Hematopoietic multipotent progenitor cell (in vitro differentiated cells): ENCODE measurements around the gene CD52. TPM values are rescaled to one million over a fixed set of nuclear protein-coding genes. Genes with fewer than 3 reads are reported as not detected.
"Not testable (repeated sequence)": the region's sequence is repeated elsewhere in the genome, so short reads cannot be mapped to it uniquely, and the experiment has no call there.

ENCODE experiments used
- DNase-seq, 3 donors: peaks; one replicate each; pipeline ENCODE4 v3.0.0-alpha.2; 2011 to 2015; ENCODE audit warnings: low read depth in 2 of 3, low spot score in 2 of 3
- total RNA-seq: library from RNA; depleted of rRNA; stranded (reverse); fragments of >200 nt; gene quantifications from one replicate; pipeline ENCODE4 v1.2.3, GENCODE V29; 2012

CD52 gene
- total RNA-seq, 1 donor, result 227 TPM

- DNase-seq, result no peak
These were observed 10.2 kb downstream of the CD52 start for GRCh38 chr1:26327956-26328362.

DNA sequence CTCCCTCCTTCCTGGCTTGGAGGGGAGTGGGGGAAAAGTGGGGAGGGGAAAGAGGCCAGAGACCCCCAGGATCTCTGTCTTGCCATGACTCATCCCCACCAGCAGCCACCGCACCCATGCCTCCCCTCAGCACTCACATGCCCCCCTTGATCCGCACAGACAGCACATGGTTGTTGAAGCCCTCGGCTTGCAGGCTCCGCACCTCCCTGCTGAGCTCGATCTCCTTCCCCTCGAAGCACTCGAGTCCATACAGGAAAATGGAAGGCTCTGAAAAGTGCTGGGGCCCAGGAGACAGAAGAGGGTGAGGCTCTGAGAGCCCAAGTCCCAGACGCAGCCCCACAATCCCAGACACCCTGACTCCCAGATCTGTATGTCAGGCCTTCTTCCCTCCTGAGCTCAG, 10.8 kb downstream of the CD52 start:
- no peak for DNase-seq

DNA sequence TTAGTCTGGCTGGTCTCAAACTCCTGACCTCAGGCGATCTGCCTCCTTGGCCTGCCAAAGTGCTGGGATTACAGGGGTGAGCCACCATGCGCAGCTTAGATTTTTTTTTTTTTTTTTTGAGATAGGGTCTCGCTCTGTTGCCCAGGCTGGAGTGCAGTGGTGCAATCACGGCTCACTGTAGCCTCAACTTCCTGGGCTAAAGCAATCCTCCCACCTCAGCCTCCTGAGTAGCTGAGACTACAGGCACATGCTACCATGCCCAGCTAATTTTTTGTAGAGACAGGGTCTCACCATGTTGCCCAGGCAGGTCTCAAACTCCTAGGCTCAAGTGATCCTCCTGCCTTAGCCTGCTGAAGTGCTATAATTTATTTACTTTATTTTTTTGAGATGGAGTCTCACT, 11.6 kb downstream of the CD52 start:
- not testable (repeated sequence) for DNase-seq

GRCh38 chr1:26330276-26330675, 12.5 kb downstream of the CD52 start:
- DNase-seq, result no peak

DNA sequence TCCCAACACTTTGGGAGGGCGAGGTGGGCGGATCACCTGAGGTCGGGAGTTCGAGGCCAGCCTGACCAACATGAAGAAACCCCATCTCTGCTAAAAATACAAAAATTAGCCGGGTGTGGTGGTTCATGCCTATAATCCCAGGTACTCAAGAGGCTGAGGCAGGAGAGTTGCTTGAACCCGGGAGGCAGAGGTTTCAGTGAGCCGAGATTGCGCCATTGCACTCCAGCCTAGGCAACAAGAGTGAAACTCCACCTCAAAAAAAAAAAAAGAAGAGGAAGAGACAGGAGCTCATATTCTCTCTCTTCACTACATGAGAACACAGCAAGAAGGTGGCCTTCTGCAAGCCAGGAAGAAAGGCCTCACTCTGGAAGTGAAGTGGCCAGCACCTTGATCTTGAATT, 15.6 kb downstream of the CD52 start:
- DNase-seq, result not testable (repeated sequence)

DNA sequence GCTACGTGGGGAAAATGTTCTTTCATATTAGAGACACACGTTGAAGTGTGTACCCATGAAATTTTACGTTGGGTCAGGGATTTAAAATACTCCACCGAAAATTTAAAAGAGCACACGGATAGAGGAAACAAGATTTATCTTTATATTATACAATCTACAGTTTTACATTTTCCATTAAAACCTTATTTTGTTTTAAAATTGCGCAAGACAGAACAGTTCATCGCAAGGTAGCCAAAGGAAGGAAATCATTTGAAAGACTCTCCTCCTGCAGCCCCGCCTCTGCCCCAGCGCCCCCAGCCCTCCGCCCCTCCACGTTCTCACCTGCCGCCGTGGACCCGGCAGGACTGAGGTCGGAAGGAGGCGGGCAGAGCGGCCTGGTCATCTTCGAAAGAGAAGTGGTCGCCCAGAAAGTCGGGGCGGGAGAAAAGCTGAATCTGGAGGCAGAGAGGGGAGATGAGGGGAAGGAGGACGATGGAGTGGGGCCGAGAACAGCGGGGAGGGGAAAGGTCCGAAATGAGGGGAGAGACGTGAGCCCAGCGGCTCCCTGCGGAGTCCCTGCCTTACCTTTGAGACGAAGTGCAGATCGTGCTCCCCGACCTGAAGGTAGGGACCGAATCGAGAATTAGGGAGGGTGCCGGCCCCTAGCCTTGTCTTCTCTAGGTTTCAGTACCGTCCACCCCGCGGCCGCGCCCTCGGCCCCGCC, 18.2 kb downstream of the CD52 start:
- DNase-seq, result no peak

DNA sequence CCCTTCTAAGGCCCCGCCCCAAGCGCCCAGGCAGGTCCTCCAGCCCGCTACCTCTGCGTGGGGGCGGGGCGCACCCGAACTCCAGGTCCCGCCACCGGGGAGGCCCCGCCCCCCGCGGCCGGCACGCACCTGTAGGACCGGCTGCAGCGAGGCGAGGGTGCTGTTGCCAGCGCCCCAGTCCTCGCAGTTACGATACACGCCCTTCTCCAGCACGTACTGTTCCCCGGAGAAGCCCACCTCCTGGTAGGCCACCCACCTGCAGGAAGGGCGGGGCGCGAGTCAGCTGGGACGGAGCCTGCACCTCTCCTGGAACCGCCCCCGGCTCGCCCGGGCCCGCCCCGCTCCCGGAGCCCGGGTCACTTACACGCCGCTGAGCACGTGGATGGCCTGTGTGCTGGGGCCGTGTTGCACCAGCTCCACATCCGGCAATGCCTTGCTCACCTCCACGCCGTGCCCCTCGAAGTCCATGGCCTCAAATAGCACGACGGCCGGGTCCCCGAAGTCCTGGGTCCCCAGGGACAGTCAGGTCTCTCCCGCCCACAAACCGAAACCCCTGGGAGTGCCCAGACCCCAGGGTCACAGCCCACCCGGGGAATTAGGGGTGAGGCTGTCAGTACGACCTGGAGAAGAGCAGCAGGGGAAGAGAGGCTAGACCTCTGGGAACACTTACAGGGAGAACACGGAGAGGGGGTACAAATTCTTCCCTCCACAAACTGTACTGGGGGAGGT, 18.9 kb downstream of the CD52 start:
- DNase-seq, result peak; percentile 44 to 67 (median 56)

DNA sequence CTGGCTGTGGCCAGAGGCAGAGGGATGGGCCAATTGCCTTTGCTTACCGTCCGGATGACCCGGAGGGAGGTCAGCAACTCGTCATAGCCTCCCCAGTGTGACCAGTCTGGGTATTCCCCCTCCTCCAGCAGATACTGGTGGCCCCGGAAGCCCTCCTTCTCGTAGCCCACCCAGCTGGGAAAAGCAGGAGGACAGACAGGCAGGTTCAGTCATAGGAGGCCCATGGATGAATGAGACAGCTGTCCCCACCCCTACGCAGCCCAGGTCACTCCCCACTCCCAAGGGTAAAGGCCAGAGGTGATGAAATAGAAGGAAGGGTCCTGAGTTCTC, 19.4 kb downstream of the CD52 start:
- DNase-seq, result no peak

- no peak for DNase-seq
These were observed 19.9 kb downstream of the CD52 start for GRCh38 chr1:26337625-26338024.

- DNase-seq, result no peak
These were observed 20.9 kb downstream of the CD52 start for GRCh38 chr1:26338670-26339069.

DNA sequence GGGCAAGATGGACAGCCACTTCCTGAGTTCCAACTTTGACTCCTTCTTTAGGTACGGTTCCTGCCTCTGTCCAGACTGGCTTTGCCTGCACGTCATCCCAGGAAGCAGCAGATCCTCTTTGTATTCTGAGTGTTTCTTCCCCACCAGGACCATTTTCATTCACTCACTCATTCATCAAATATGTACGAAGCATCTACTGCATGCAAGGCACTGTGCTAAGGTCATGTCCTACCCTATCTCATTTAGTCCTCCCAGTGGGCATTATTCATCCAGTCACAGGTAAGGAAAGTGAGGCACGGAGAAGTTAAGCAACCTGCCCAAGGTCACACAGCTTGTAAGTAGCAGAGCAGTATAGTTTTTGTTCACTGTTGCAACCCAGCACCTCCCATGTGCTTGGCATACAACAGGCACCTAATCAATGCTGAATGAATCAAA, 22.3 kb downstream of the CD52 start:
- DNase-seq, result no peak

- no peak for DNase-seq
These were observed 26.6 kb downstream of the CD52 start for GRCh38 chr1:26344147-26344920.

GRCh38 chr1:26345718-26346117, 28.0 kb downstream of the CD52 start:
- DNase-seq, result no peak

- DNase-seq, result no peak
These were observed 28.7 kb downstream of the CD52 start for GRCh38 chr1:26346274-26347033.

- no peak for DNase-seq
These were observed 31.6 kb downstream of the CD52 start for GRCh38 chr1:26349188-26349876.

GRCh38 chr1:26349877-26350244, 32.1 kb downstream of the CD52 start:
- DNase-seq, result no peak

DNA sequence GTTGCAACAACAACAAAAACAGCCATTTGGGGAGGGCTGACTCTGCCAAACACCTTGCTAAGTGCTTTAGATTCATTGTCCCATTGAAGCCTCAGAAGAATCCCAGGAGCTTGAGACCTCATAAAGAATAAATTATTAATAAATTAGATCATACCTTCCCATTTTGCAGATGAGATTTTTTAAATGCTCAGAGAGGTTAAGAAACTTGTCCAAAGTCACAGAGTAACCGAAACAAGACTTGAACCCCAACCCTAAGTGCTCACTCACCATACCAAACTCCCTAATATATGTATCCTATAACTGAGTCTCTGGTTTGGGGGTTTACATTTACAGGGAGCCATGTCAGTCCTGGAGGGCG, 32.6 kb downstream of the CD52 start:
- no peak for DNase-seq

- no peak for DNase-seq
These were observed 33.2 kb downstream of the CD52 start for GRCh38 chr1:26350701-26351589.

DNA sequence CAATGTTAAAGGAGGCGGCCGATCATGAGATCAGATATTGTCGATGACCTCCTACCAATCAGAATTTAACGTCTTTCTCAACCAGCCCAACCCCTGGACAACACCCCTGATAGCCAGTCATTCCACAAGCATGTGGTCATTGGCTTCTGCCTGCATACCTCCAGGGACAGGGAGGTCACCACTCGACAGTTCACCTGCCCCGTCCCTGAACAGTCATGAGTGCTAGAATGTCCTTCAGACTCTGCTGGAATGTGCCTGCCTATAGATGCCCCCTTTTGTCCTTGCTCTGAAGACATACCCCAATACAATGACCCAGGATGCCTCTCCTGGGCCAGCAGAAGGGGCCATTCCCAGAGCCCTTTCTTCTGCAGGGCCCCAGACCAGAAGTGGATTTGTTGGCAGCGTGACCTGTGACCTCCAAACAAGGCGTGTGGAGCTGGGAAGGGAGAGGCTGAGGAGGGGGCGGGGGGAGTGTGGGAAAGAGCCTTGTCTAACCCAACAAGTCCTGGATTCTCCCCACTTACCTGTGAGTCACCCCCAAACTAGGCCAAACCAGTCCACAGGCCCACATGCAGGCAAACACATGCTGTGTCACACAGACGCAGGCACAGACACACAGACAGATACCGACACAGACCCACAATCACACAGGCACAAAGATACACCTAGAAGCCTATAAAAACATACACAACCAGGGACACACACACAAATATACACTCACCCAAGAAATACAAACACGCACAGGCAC, 34.0 kb downstream of the CD52 start:
- no peak for DNase-seq
